Peyer's patch (tissue), 4 donors: Measurements from ENCODE around the gene TERF2IP.

Experiments
- CTCF ChIP-seq, 6 experiments: fragments of 450-650 bp in 4 of 6; fragments of 200-600 bp in 2 of 6; sonication (generic) in 1 of 6; IDR thresholded peaks; one replicate each; pipeline ENCODE4 v1.5.1; 2017 to 2019; ENCODE audit warnings: antibody characterized with exemption in 6 of 6, mild to moderate bottlenecking in 3 of 6, moderate library complexity in 1 of 6
- POLR2A ChIP-seq, 2 donors: fragments of 450-650 bp; IDR thresholded peaks; one replicate each; pipeline ENCODE4 v1.5.1; 2017; ENCODE audit warnings: antibody characterized with exemption in 2 of 2, mild to moderate bottlenecking in 2 of 2, moderate library complexity in 2 of 2

- TF ChIP-seq POLR2A (IDR thresholded peaks at IDR 0.05) (peak; percentile 61 to 87), CTCF (IDR thresholded peaks at IDR 0.05) (no peak)
Measured at GRCh38 chr16:75622761-75623605, 24.6 kb upstream of the TERF2IP start, which contains the start of gene ADAT1.
